KMS-11 (cell line): ENCODE measurements around the gene RAB3IP.

Experiments used
- H2AFZ ChIP-seq: fragments of 200-600 bp; sonication (generic); 2 replicates; pipeline ENCODE4 v1.6.1; 2016; ENCODE audit warnings: antibody characterized with exemption, mixed run types, low read depth
- H3K27ac ChIP-seq: fragments of 200-600 bp; sonication (generic); 2 replicates; pipeline ENCODE4 v1.6.1; 2016; ENCODE audit warnings: mild to moderate bottlenecking, mixed run types
- H3K27me3 ChIP-seq: fragments of 200-600 bp; sonication (generic); 2 replicates; pipeline ENCODE4 v1.6.1; 2017; ENCODE audit warnings: mild to moderate bottlenecking, low read depth, mixed run types, moderate library complexity; ENCODE audit not compliant: insufficient read depth
- H3K36me3 ChIP-seq: fragments of 200-600 bp; sonication (generic); 2 replicates; pipeline ENCODE4 v1.6.1; 2017; ENCODE audit warnings: mild to moderate bottlenecking, mixed run types; ENCODE audit not compliant: insufficient read depth
- H3K4me1 ChIP-seq: fragments of 200-600 bp; sonication (generic); 2 replicates; pipeline ENCODE4 v1.6.1; 2016; ENCODE audit warnings: mild to moderate bottlenecking, low read depth, mixed run types; ENCODE audit not compliant: poor library complexity, severe bottlenecking
- H3K4me2 ChIP-seq: fragments of 200-600 bp; sonication (generic); 2 replicates; pipeline ENCODE4 v1.7.0; 2016; ENCODE audit warnings: mild to moderate bottlenecking, mixed run types
- H3K4me3 ChIP-seq: fragments of 200-600 bp; sonication (generic); IDR thresholded peaks from 2 replicates; pipeline ENCODE4 v1.6.1; 2017; ENCODE audit warnings: low read depth, low read length, mixed read lengths; ENCODE audit not compliant: insufficient read depth
- H3K79me2 ChIP-seq: fragments of 200-600 bp; sonication (generic); 2 replicates; pipeline ENCODE4 v1.6.1; 2016; ENCODE audit warnings: low read depth, mixed run types; ENCODE audit not compliant: insufficient read depth
- H3K9ac ChIP-seq: fragments of 200-600 bp; sonication (generic); 2 replicates; pipeline ENCODE4 v1.6.1; 2016; ENCODE audit warnings: mild to moderate bottlenecking, mixed run types
- H4K20me1 ChIP-seq: fragments of 200-600 bp; sonication (generic); 2 replicates; pipeline ENCODE4 v1.6.1; 2016; ENCODE audit warnings: mild to moderate bottlenecking, mixed run types; ENCODE audit not compliant: insufficient read depth
- TF ChIP-seq, protein P1 (sequence below): fragments of 200-600 bp; sonication (generic); conservative IDR thresholded peaks from 2 replicates; pipeline ENCODE4 v1.6.1; 2017; ENCODE audit warnings: low read depth, mild to moderate bottlenecking, antibody characterized with exemption, low read length, moderate library complexity, mixed read lengths

The RAB3IP gene

GRCh38 chr12:69708649-69709048 is 30.0 kb upstream of the RAB3IP start:
- no peaks in the 10 kb centered on the region for H3K27me3 ChIP-seq
- H3K36me3 ChIP-seq = no peaks in the 10 kb centered on the region
- H3K4me1 ChIP-seq = peaks cover 9% of the 10 kb centered on the region
- H3K4me2 ChIP-seq = no peak overlapping the region
- no peak overlapping the region for H2AFZ ChIP-seq
- H3K9ac ChIP-seq = no peak overlapping the region
- no peaks in the 10 kb centered on the region for H4K20me1 ChIP-seq
- no peaks in the 10 kb centered on the region for H3K79me2 ChIP-seq
- TF ChIP-seq, protein P1, sequence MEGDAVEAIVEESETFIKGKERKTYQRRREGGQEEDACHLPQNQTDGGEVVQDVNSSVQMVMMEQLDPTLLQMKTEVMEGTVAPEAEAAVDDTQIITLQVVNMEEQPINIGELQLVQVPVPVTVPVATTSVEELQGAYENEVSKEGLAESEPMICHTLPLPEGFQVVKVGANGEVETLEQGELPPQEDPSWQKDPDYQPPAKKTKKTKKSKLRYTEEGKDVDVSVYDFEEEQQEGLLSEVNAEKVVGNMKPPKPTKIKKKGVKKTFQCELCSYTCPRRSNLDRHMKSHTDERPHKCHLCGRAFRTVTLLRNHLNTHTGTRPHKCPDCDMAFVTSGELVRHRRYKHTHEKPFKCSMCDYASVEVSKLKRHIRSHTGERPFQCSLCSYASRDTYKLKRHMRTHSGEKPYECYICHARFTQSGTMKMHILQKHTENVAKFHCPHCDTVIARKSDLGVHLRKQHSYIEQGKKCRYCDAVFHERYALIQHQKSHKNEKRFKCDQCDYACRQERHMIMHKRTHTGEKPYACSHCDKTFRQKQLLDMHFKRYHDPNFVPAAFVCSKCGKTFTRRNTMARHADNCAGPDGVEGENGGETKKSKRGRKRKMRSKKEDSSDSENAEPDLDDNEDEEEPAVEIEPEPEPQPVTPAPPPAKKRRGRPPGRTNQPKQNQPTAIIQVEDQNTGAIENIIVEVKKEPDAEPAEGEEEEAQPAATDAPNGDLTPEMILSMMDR = peak; percentile 56
- no peak overlapping the region for H3K27ac ChIP-seq
- H3K4me3 ChIP-seq = no peak overlapping the region

DNA sequence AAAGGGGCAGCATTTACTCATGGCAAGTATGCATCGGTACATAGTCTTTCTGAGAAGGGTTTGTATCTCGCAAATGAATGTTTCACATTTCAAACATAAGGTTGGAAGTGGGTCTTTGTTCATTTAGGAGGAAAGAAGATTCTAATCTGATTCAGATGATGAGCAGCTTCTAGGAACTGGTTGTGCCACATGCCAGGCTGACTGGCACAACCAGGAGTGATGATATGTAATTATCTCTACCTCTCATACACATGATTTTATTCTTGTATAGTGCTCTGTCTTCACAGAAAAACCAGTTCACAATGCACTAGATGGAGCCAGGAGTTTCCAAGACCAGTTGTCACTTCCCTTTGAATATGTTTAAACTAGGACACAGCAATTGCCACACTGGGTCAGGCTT is 25.8 kb upstream of the RAB3IP start:
- Histone ChIP-seq H4K20me1 (no peaks in the 10 kb centered on the region), H3K79me2 (no peaks in the 10 kb centered on the region), H3K36me3 (no peaks in the 10 kb centered on the region), H3K4me3 (no peak overlapping the region), H3K4me2 (no peak overlapping the region), H3K4me1 (no peaks in the 10 kb centered on the region), H2AFZ (no peak overlapping the region), H3K9ac (no peak overlapping the region), H3K27me3 (no peaks in the 10 kb centered on the region), H3K27ac (no peak overlapping the region)
- TF ChIP-seq, protein P1 = no peak

- Histone ChIP-seq H3K79me2 (no peaks in the 10 kb centered on the region), H3K4me3 (no peak overlapping the region), H3K4me2 (no peak overlapping the region), H4K20me1 (no peaks in the 10 kb centered on the region), H3K4me1 (no peaks in the 10 kb centered on the region), H3K9ac (no peak overlapping the region), H3K27ac (no peak overlapping the region), H3K27me3 (no peaks in the 10 kb centered on the region), H3K36me3 (no peaks in the 10 kb centered on the region), H2AFZ (no peak overlapping the region)
- TF ChIP-seq, protein P1 = no peak
These were observed 24.1 kb upstream of the RAB3IP start for GRCh38 chr12:69714542-69714941.

DNA sequence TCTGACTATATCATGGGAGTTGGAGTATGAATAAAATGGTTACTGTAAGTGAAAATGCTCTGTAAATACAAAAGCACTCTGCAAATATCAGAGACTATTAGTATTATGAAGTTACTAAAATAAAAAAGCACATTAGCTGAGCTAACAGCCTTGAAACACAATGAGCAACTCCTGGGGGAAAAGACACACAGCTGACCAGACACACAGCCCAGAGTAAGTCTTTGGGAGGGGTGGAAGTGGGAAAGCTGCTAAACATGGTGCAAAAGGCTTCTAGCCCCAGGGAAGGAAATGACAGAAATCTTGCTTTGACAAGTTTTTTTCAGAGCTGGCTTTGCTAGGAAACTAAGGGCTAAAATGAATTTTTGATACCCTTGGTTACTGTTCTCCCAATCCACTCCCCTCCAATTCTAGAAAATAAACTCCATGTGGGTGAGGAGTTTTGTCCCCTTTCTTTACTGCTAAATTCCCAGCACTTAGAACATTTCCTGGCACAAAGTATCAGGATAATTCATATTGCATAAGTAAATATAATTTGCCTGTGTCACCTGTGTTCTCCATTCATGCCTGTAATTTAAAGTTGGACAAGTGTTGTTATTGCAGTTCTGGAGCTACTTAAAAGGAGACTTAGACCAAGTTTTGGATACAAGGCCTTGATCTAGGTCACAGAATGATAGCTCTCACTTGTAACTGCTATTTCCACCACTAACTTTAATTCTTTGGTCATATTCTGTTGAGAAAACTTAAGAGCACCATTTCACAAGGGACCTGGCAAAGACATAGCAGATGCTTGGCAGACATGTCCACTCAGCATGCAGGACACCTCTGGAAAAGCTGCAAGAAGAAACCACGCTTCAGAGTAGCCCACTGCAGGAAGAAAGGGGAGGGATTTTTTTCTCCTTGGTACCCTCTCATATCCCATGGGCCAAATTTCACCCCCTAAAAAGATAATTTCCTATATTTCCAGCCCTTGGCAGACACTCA is 19.0 kb upstream of the RAB3IP start:
- Histone ChIP-seq H3K27ac (no peak overlapping the region), H4K20me1 (no peaks in the 10 kb centered on the region), H3K4me1 (no peaks in the 10 kb centered on the region), H3K27me3 (no peaks in the 10 kb centered on the region), H3K9ac (no peak overlapping the region), H2AFZ (no peak overlapping the region), H3K4me2 (no peak overlapping the region), H3K79me2 (no peaks in the 10 kb centered on the region), H3K4me3 (no peak overlapping the region), H3K36me3 (no peaks in the 10 kb centered on the region)
- TF ChIP-seq, protein P1 = no peak
